ENCODE results near the gene SPDYE3. TPM values are rescaled to one million over a fixed set of nuclear protein-coding genes. Genes with fewer than 3 reads are reported as not detected.
"Not testable (repeated sequence)": the region's sequence is repeated elsewhere in the genome, so short reads cannot be mapped to it uniquely, and the experiment has no call there.

Gene SPDYE3, protein sequence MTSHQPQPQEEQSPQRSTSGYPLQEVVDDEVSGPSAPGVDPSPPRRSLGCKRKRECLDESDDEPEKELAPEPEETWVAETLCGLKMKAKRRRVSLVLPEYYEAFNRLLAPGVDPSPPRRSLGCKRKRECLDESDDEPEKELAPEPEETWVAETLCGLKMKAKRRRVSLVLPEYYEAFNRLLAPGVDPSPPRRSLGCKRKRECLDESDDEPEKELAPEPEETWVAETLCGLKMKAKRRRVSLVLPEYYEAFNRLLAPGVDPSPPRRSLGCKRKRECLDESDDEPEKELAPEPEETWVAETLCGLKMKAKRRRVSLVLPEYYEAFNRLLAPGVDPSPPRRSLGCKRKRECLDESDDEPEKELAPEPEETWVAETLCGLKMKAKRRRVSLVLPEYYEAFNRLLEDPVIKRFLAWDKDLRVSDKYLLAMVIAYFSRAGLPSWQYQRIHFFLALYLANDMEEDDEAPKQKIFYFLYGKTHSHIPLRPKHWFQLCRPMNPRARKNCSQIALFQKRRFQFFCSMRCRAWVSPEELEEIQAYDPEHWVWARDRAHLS
- total RNA-seq, result not detected

DNA sequence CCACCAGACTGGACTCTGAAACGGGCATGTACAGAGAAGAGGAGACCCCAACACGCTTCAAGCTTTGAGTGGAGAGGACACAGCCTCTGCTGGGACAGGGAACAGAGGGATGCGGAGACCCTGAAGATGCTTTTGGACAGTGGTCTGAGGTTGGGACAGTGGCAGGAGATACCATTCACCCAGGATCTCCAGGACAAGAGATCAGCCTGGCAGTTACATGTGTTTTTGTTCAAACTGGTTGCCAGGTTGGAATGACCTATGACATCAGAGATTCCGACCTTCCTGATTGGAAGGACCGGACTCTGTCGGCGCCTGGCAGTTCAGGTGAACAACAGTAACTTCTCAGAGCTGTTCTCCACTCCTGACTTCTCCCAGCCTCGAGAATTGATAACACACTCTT lies at the start of gene SPDYE3:
TSS of gene SPDYE3 (plus strand) at position 301 of the 400 bp plus-strand sequence. CDS start 184 bp downstream, outside the sequence.
- H3K27me3 Mint-ChIP-seq; H3K27ac Mint-ChIP-seq; ATAC-seq (replicated peaks); H3K9me3 Mint-ChIP-seq; H3K4me1 Mint-ChIP-seq; H3K36me3 Mint-ChIP-seq (ENCODE audit: low read depth); H3K4me3 Mint-ChIP-seq: not testable (repeated sequence)

- H3K27ac Mint-ChIP-seq; H3K9me3 Mint-ChIP-seq; H3K36me3 Mint-ChIP-seq (ENCODE audit: low read depth); H3K27me3 Mint-ChIP-seq; ATAC-seq (replicated peaks); H3K4me1 Mint-ChIP-seq; H3K4me3 Mint-ChIP-seq: not testable (repeated sequence)
These were observed 47.5 kb upstream of the SPDYE3 start for GRCh38 chr7:100259984-100260383.

- not testable (repeated sequence) for H3K27ac Mint-ChIP-seq; H3K36me3 Mint-ChIP-seq (ENCODE audit: low read depth); ATAC-seq (replicated peaks); H3K9me3 Mint-ChIP-seq; H3K27me3 Mint-ChIP-seq; H3K4me1 Mint-ChIP-seq; H3K4me3 Mint-ChIP-seq
These were observed 44.6 kb upstream of the SPDYE3 start for GRCh38 chr7:100262896-100263295.

DNA sequence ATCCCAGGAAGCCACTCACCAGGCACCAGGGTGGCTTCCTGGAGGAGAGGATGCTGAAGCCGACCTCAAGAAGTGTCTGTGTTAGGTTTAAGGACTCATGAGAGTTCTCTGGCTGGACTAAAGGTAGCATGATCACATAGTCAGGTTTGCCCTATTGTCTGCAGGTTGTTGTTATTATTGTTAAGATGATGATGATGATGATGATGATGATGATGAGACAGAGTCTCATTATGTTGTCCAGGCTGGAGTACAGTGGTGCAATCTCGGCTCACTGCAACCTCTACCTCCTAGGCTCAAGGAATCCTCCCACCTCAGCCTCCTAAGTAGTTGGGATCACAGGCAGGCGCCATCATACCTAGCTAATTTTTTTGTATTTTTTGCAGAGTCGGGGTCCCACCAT lies 43.3 kb upstream of the SPDYE3 start:
- H3K4me1 Mint-ChIP-seq, H3K9me3 Mint-ChIP-seq, H3K27me3 Mint-ChIP-seq: not testable (repeated sequence)

GRCh38 chr7:100264669-100265165 lies 42.8 kb upstream of the SPDYE3 start:
- not testable (repeated sequence) for H3K9me3 Mint-ChIP-seq; H3K27me3 Mint-ChIP-seq; H3K4me1 Mint-ChIP-seq; H3K27ac Mint-ChIP-seq; H3K36me3 Mint-ChIP-seq (ENCODE audit: low read depth); ATAC-seq (replicated peaks); H3K4me3 Mint-ChIP-seq

More for the DNA sequence above, 43.3 kb upstream of the SPDYE3 start:
- not testable (repeated sequence) for ATAC-seq (replicated peaks); H3K4me3 Mint-ChIP-seq; H3K36me3 Mint-ChIP-seq (ENCODE audit: low read depth); H3K27ac Mint-ChIP-seq

DNA sequence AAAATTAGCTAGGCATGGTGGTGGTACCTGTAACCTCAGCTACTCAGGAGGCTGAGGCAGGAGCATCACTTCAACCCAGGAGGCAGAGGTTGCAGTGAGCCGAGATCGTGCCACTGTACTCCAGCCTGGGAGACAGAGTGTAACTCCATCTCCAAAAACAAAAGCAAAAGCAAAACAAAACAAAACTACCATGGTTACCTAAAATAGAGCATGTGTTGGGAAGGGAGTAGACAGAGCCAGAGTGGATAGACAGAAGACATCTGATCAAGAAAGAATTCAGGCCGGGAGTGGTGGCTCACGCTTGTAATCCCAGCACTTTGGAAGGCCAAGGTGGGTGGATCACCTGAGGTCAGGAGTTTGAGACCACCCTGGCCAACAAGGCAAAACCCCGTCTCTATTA lies 41.7 kb upstream of the SPDYE3 start:
- H3K36me3 Mint-ChIP-seq (ENCODE audit: low read depth); H3K27me3 Mint-ChIP-seq; H3K27ac Mint-ChIP-seq; H3K4me1 Mint-ChIP-seq; H3K9me3 Mint-ChIP-seq; H3K4me3 Mint-ChIP-seq; ATAC-seq (replicated peaks): not testable (repeated sequence)

DNA sequence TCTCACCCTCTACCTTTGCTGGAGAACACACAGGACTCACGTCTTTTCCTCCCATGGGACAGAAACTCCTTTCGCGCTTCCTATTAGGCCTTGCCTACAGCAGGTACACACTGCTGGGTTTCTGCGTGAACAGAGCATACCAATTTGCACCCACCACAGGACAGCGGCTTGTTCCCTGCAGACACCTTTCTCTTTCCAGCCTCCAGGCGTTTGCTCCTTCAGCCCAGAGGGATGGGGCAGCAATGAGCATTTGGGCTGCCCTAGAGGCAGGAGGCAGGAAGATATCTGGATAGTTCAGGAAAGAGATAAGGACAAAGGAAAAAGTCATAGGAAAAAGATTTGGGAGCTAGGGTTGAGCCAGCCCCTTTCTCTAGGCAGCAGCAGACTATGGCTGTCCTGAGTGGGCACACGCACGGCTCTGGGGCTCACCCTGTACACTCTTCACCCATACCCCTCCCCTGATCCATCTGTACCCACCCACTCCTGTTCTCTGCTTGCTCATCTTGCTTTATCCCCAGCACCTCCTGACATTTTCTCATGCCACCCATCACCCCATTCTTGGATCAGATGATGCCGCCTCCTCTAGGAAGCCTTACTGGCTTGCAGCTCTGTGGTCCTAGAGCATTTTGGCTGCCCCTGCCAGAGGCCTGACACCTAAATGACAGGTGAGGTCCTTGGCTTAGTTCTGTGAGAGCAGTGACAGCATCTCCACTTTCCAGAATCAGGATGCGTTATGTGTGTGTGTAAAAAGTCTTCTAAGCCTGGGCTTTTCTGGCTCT lies 40.7 kb upstream of the SPDYE3 start:
- H3K27me3 Mint-ChIP-seq, result no peaks in the 10 kb centered on the region
- H3K27ac Mint-ChIP-seq, result no peak overlapping the region
- H3K4me1 Mint-ChIP-seq, result peaks cover 8% of the 10 kb centered on the region
- H3K9me3 Mint-ChIP-seq, result no peaks in the 10 kb centered on the region
- no peak for ATAC-seq (replicated peaks)
- no peaks in the 10 kb centered on the region for H3K36me3 Mint-ChIP-seq (ENCODE audit: low read depth)
- H3K4me3 Mint-ChIP-seq, result no peak overlapping the region

DNA sequence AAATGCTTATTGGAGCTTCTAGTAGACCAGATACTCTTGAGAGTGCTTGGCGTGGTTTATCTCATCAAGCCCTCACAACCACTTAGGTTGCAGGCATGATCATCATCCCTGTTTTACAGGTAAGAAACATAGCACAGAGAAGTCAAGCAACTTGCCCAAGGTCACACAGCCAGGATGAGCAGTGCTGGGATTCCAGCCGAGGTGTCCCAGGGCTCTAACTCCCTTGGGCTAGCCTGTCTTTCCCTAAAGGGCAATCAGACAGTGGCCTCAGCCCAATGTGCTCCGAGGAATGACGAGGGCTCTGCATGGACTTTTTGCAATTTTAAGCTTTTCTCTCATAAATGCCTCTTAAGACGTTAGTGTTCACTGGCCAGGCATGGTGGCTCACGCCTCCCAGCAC lies 39.9 kb upstream of the SPDYE3 start:
- no peaks in the 10 kb centered on the region for H3K27me3 Mint-ChIP-seq
- H3K9me3 Mint-ChIP-seq, result no peaks in the 10 kb centered on the region
- no peak overlapping the region for H3K4me3 Mint-ChIP-seq
- ATAC-seq (replicated peaks), result no peak
- peaks cover 5% of the 10 kb centered on the region for H3K4me1 Mint-ChIP-seq
- no peak overlapping the region for H3K27ac Mint-ChIP-seq
- no peaks in the 10 kb centered on the region for H3K36me3 Mint-ChIP-seq (ENCODE audit: low read depth)

GRCh38 chr7:100268882-100269281 lies 38.6 kb upstream of the SPDYE3 start:
- not testable (repeated sequence) for H3K9me3 Mint-ChIP-seq; H3K27me3 Mint-ChIP-seq; H3K4me3 Mint-ChIP-seq; H3K4me1 Mint-ChIP-seq; H3K27ac Mint-ChIP-seq; ATAC-seq (replicated peaks); H3K36me3 Mint-ChIP-seq (ENCODE audit: low read depth)

GRCh38 chr7:100269306-100270045 lies 38.0 kb upstream of the SPDYE3 start:
- ATAC-seq (replicated peaks); H3K9me3 Mint-ChIP-seq; H3K4me1 Mint-ChIP-seq; H3K4me3 Mint-ChIP-seq; H3K27ac Mint-ChIP-seq; H3K27me3 Mint-ChIP-seq; H3K36me3 Mint-ChIP-seq (ENCODE audit: low read depth): not testable (repeated sequence)

GRCh38 chr7:100270046-100270918 lies 37.2 kb upstream of the SPDYE3 start:
- H3K27me3 Mint-ChIP-seq; H3K4me1 Mint-ChIP-seq; ATAC-seq (replicated peaks); H3K9me3 Mint-ChIP-seq; H3K36me3 Mint-ChIP-seq (ENCODE audit: low read depth): not testable (repeated sequence)
- Mint-ChIP-seq H3K4me3 (peak overlapping the region; percentile 71), H3K27ac (peak overlapping the region; percentile 66)

- not testable (repeated sequence) for H3K4me1 Mint-ChIP-seq; H3K36me3 Mint-ChIP-seq (ENCODE audit: low read depth); ATAC-seq (replicated peaks); H3K9me3 Mint-ChIP-seq; H3K27me3 Mint-ChIP-seq
- Mint-ChIP-seq H3K4me3 (peak overlapping the region; percentile 71), H3K27ac (peak overlapping the region; percentile 66)
These were observed 36.4 kb upstream of the SPDYE3 start for GRCh38 chr7:100270941-100271593.

Data from activated T-helper 17 cell treated with anti-CD3 and anti-CD28 coated beads, Interleukin-2, amount 50 U/mL, for 72 hours (primary cell).